H1 (cell line): ENCODE results near the gene STK16. TPM values are rescaled to one million over a fixed set of nuclear protein-coding genes. Genes with fewer than 3 reads are reported as not detected.

Experiments
- CTCF ChIA-PET: fragments of 300-600 bp; sonication (Branson Sonifier 250); formaldehyde crosslinking; loops from one replicate; lab custom pipeline; 2021; ENCODE audit not compliant: partially characterized antibody; lab: Charles Lee
- POLR2A ChIA-PET: fragments of 300-600 bp; sonication (Branson Sonifier 250); formaldehyde crosslinking; loops from one replicate; lab custom pipeline; 2021; ENCODE audit warnings: inconsistent platforms; ENCODE audit not compliant: partially characterized antibody; lab: Charles Lee
- DNase-seq, 2 experiments: peaks; one replicate each; pipeline versions ENCODE4 v3.0.0 to v3.0.0-alpha.2; 2010 to 2022; ENCODE audit warnings: low spot score in 2 of 2, low read depth in 1 of 2, mixed read lengths in 1 of 2
- FAIRE-seq: peaks from 2 replicates; lab custom pipeline; 2011; peaks lifted over from hg19 to GRCh38; lab: Jason Lieb, UNC
- H2AFZ ChIP-seq: 2 replicates; pipeline ENCODE4 v1.8.1; 2012; ENCODE audit warnings: low read length, inconsistent platforms
- H2AK5ac ChIP-seq: 2 replicates; pipeline ENCODE4 v1.6.1; 2013; ENCODE audit warnings: low read depth, low read length
- H2BK120ac ChIP-seq: replicated peaks from 2 replicates; pipeline ENCODE3; 2013; ENCODE audit warnings: low read depth, low read length, inconsistent platforms
- H2BK12ac ChIP-seq: 2 replicates; pipeline ENCODE4 v1.6.1; 2013; ENCODE audit warnings: low read depth, low read length
- H2BK15ac ChIP-seq: 2 replicates; pipeline ENCODE4 v1.6.1; 2013; ENCODE audit warnings: low read length
- H2BK20ac ChIP-seq: 2 replicates; pipeline ENCODE4 v1.6.1; 2013; ENCODE audit warnings: low read length
- H2BK5ac ChIP-seq: 2 replicates; pipeline ENCODE4 v1.6.1; 2013; ENCODE audit warnings: low read depth, low read length
- H3K14ac ChIP-seq: 2 replicates; pipeline ENCODE4 v1.6.1; 2013; ENCODE audit warnings: inconsistent platforms; ENCODE audit not compliant: insufficient read length
- H3K18ac ChIP-seq: 2 replicates; pipeline ENCODE4 v1.6.1; 2013; ENCODE audit warnings: low read length; ENCODE audit errors: extremely low read depth
- H3K23ac ChIP-seq: 2 replicates; pipeline ENCODE4 v1.6.1; 2013; ENCODE audit warnings: inconsistent platforms; ENCODE audit not compliant: insufficient read length
- H3K23me2 ChIP-seq: 2 replicates; pipeline ENCODE4 v1.6.1; 2013; ENCODE audit warnings: low read depth, low read length
- H3K27ac ChIP-seq: 2 replicates; pipeline ENCODE4 v1.6.1; 2011; ENCODE audit warnings: low read depth, low read length, inconsistent platforms
- H3K27me3 ChIP-seq, 4 experiments: replicated peaks in 1 of 4; 1 replicate in 1 of 4; 2 replicates in 3 of 4; pipeline versions ENCODE4 v1.6.1 to v1.8.1; 2011 to 2013; ENCODE audit warnings: low read length in 3 of 4, mild to moderate bottlenecking in 3 of 4, inconsistent platforms in 2 of 4, mixed read lengths in 2 of 4, moderate library complexity in 1 of 4; ENCODE audit not compliant: control insufficient read depth in 3 of 4, insufficient read depth in 3 of 4; ENCODE audit errors: extremely low read depth in 1 of 4
- H3K36me3 ChIP-seq, 4 experiments: 2 replicates each; pipeline versions ENCODE4 v1.6.1 to v1.8.1; 2011 to 2013; ENCODE audit warnings: mild to moderate bottlenecking in 4 of 4, low read length in 3 of 4, moderate library complexity in 2 of 4, control low read depth in 1 of 4, inconsistent platforms in 1 of 4; ENCODE audit not compliant: insufficient read depth in 4 of 4, control insufficient read depth in 2 of 4
- H3K4ac ChIP-seq: replicated peaks from 2 replicates; pipeline ENCODE3; 2013; ENCODE audit warnings: low read length, low read depth, mixed read lengths, inconsistent platforms; ENCODE audit not compliant: insufficient read length
- H3K4me1 ChIP-seq, 4 experiments: replicated peaks in 1 of 4; 1 replicate in 1 of 4; 2 replicates in 3 of 4; pipeline versions ENCODE4 v1.6.1 to v1.8.1; 2011 to 2013; ENCODE audit warnings: low read length in 3 of 4, inconsistent platforms in 2 of 4, mixed read lengths in 1 of 4; ENCODE audit not compliant: insufficient read depth in 4 of 4, control insufficient read depth in 3 of 4
- H3K4me2 ChIP-seq, 2 experiments: 2 replicates each; pipeline versions ENCODE4 v1.6.1 to v1.8.1; 2011 to 2013; ENCODE audit warnings: low read depth in 2 of 2, low read length in 2 of 2, control low read depth in 1 of 2, inconsistent platforms in 1 of 2, mild to moderate bottlenecking in 1 of 2; ENCODE audit not compliant: insufficient read depth in 1 of 2
- H3K4me3 ChIP-seq, 4 experiments: fragments of 200-600, 300-600 bp in 1 of 4; sonication (generic), shearing (Covaris generic), sonication (Bioruptor Twin) in 1 of 4; 2 replicates each; pipeline versions ENCODE4 v1.5.1 to v1.8.1; 2011 to 2016; ENCODE audit warnings: low read length in 4 of 4, low read depth in 3 of 4, control low read depth in 2 of 4, inconsistent platforms in 2 of 4, mild to moderate bottlenecking in 2 of 4, mixed read lengths in 1 of 4, moderate library complexity in 1 of 4; ENCODE audit not compliant: insufficient read depth in 2 of 4; ENCODE audit errors: extremely low read depth in 1 of 4
- H3K56ac ChIP-seq: replicated peaks from 2 replicates; pipeline ENCODE3; 2013; ENCODE audit warnings: low read depth, mild to moderate bottlenecking, mixed read lengths, low read length, inconsistent platforms; ENCODE audit not compliant: insufficient read length
- H3K79me1 ChIP-seq: 2 replicates; pipeline ENCODE4 v1.6.1; 2013; ENCODE audit warnings: low read depth, low read length, control low read depth
- H3K79me2 ChIP-seq, 2 experiments: 2 replicates each; pipeline versions ENCODE4 v1.6.1 to v1.8.1; 2012 to 2013; ENCODE audit warnings: low read length in 2 of 2, mild to moderate bottlenecking in 2 of 2, inconsistent platforms in 1 of 2; ENCODE audit not compliant: insufficient read depth in 2 of 2, control insufficient read depth in 1 of 2
- H3K9ac ChIP-seq, 4 experiments: replicated peaks in 1 of 4; 1 replicate in 1 of 4; 2 replicates in 3 of 4; pipeline versions ENCODE4 v1.6.1 to v1.8.1; 2011 to 2013; ENCODE audit warnings: low read depth in 3 of 4, low read length in 3 of 4, control low read depth in 2 of 4, mild to moderate bottlenecking in 2 of 4, moderate library complexity in 2 of 4, inconsistent platforms in 1 of 4; ENCODE audit errors: extremely low read depth in 1 of 4
- H3K9me3 ChIP-seq, 2 experiments: 2 replicates each; pipeline versions ENCODE4 v1.6.1 to v1.8.1; 2012 to 2013; ENCODE audit warnings: mild to moderate bottlenecking in 2 of 2, moderate library complexity in 2 of 2, control low read depth in 1 of 2, inconsistent platforms in 1 of 2, low read depth in 1 of 2, low read length in 1 of 2, mixed read lengths in 1 of 2; ENCODE audit not compliant: insufficient read depth in 2 of 2
- H4K20me1 ChIP-seq, 2 experiments: replicated peaks in 1 of 2; 2 replicates each; pipeline versions ENCODE3 to v1.8.1; 2011 to 2013; ENCODE audit warnings: inconsistent platforms in 2 of 2, low read length in 2 of 2, mild to moderate bottlenecking in 1 of 2; ENCODE audit not compliant: insufficient read depth in 2 of 2, control insufficient read depth in 1 of 2
- H4K5ac ChIP-seq: 2 replicates; pipeline ENCODE4 v1.6.1; 2013; ENCODE audit warnings: low read length, low read depth, mixed read lengths, inconsistent platforms; ENCODE audit not compliant: insufficient read length
- H4K8ac ChIP-seq: 2 replicates; pipeline ENCODE4 v1.8.0; 2013; ENCODE audit warnings: mild to moderate bottlenecking, moderate library complexity, low read length, inconsistent platforms; ENCODE audit not compliant: insufficient read depth; ENCODE audit errors: extremely low read depth
- H4K91ac ChIP-seq: replicated peaks from 2 replicates; pipeline ENCODE3; 2013; ENCODE audit warnings: low read length, mixed read lengths, inconsistent platforms; ENCODE audit not compliant: insufficient read length
- CBX5 ChIP-seq: fragments of 300-800, 300-1000 bp; sonication (generic); IDR thresholded peaks from 2 replicates; pipeline ENCODE4 v1.7.1; 2016; ENCODE audit warnings: antibody characterized with exemption, low read length, low read depth
- EP300 ChIP-seq, 2 experiments: IDR thresholded peaks; 1 replicate in 1 of 2; 2 replicates in 1 of 2; pipeline ENCODE4 v1.6.1; 2011 to 2012; ENCODE audit warnings: low read depth in 2 of 2, low read length in 2 of 2, mild to moderate bottlenecking in 2 of 2, borderline replicate concordance in 1 of 2, inconsistent platforms in 1 of 2, moderate library complexity in 1 of 2
- HDAC6 ChIP-seq: IDR thresholded peaks from one replicate; pipeline ENCODE4 v1.7.1; 2012; ENCODE audit warnings: low read depth, mild to moderate bottlenecking, inconsistent platforms, low read length, moderate library complexity
- MAX ChIP-seq: IDR thresholded peaks from 2 replicates; pipeline ENCODE4 v1.6.1; 2012; ENCODE audit warnings: inconsistent platforms
- POLR2AphosphoS5 ChIP-seq: IDR thresholded peaks from 2 replicates; pipeline ENCODE4 v1.6.1; 2011; ENCODE audit warnings: low read depth, low read length
- POU5F1 ChIP-seq: IDR thresholded peaks from 2 replicates; pipeline ENCODE4 v1.6.1; 2011; ENCODE audit warnings: low read depth, mild to moderate bottlenecking, low read length, moderate library complexity
- SAP30 ChIP-seq: fragments of 300-600 bp; sonication (generic); IDR thresholded peaks from 2 replicates; pipeline ENCODE4 v1.7.1; 2012; ENCODE audit warnings: low read length, moderate library complexity, mild to moderate bottlenecking, inconsistent platforms; ENCODE audit not compliant: insufficient read depth, insufficient replicate concordance
- SIRT6 ChIP-seq: IDR thresholded peaks from one replicate; pipeline ENCODE4 v1.7.1; 2012; ENCODE audit warnings: low read length, inconsistent platforms
- USF2 ChIP-seq: IDR thresholded peaks from 2 replicates; pipeline ENCODE4 v1.6.1; 2011; ENCODE audit warnings: low read length, improper control_type of control experiment
- WGBS, 2 experiments: shearing (Covaris generic) in 1 of 2; methylation state at CpG; one replicate each; pipeline versions ENCODE4 v1.1.6 to v1.1.7; 2013 to 2015; ENCODE audit warnings: low lambda C conversion rate in 2 of 2, mixed read lengths in 2 of 2, inconsistent platforms in 1 of 2, low coverage in 1 of 2, missing lambda C conversion rate in 1 of 2; ENCODE audit not compliant: insufficient replicate concordance in 2 of 2, insufficient coverage in 1 of 2, insufficient read length in 1 of 2; ENCODE audit errors: extremely low coverage in 1 of 2, missing lambda C conversion rate in 1 of 2; 5-methylcytosine and 5-hydroxymethylcytosine counted together
- polyA plus RNA-seq, 7 experiments: library from polyadenylated mRNA; depleted of rRNA in 3 of 7; stranded (reverse) in 5 of 7; unstranded in 2 of 7; fragments of >200 nt in 5 of 7; fragments of 200-250 nt in 2 of 7; gene quantifications; 1 replicate in 5 of 7; 2 replicates in 1 of 7; 4 replicates in 1 of 7; pipeline versions ENCODE4 v1.2.1 to v1.2.3, GENCODE V29; 2011 to 2013; ENCODE audit warnings: missing spikeins in 2 of 7, mixed read lengths in 2 of 7
- total RNA-seq: library from RNA; stranded (reverse); fragmentation: NEBNext Ultra II Directional; extraction: Animal tissue kit (Norgen Biotek cat#: 25700); gene quantifications from 2 replicates; pipeline ENCODE4 v1.2.1, GENCODE V29; 2021

STK16 gene
- total and polyA plus RNA-seq, 2 of the 8 experiments (the other 6 are each of a cell fraction or from before 2014, with no cell fraction given): 21.3 to 51.4 TPM

GRCh38 chr2:219251656-219252055 lies 6.4 kb downstream of the STK16 start:
- H2AFZ ChIP-seq: no peak overlapping the region
- H3K36me3 ChIP-seq: peaks cover 0 to 9% (median 5%) of the 10 kb centered on the region in 4 experiments; a peak in 5 of 8 replicates
- no peak overlapping the region for H3K18ac ChIP-seq
- H4K5ac ChIP-seq: no peak overlapping the region
- no peak overlapping the region for H2AK5ac ChIP-seq
- H4K20me1 ChIP-seq: peaks cover 0 to 2% of the 10 kb centered on the region in 2 experiments
- H3K79me2 ChIP-seq: no peaks in the 10 kb centered on the region
- 86% methylated on average over 6 of the region's 6 CpGs; no CpG with 5 or more reads in 1 of the 2 experiments for WGBS, 2 experiments
- FAIRE-seq (no peak), DNase-seq (no peak)
- peak overlapping the region; percentile 31 to 92; a peak in 2 of 4 replicates for H3K4me2 ChIP-seq
- POLR2A ChIA-PET: interaction anchor here (1.8 to 14.9 kb wide), 9 partner anchors 10 to 46 kb away, joined by 6 to 190 read pairs (median 15); partner anchors contain the start of genes ABCB6, ANKZF1, ATG9A and DNAJB2
- no peak overlapping the region for H2BK20ac ChIP-seq
- no peaks in the 10 kb centered on the region for H3K9me3 ChIP-seq
- no peak overlapping the region for H2BK5ac ChIP-seq
- H3K14ac ChIP-seq: no peak overlapping the region
- H3K27ac ChIP-seq: no peak overlapping the region
- peaks cover 5 to 14% (median 9%) of the 10 kb centered on the region in 4 experiments for H3K4me1 ChIP-seq
- H2BK12ac ChIP-seq: no peak overlapping the region
- no peak overlapping the region for H4K91ac ChIP-seq
- peaks cover 16 to 43% (median 35%) of the 10 kb centered on the region in 4 experiments for H3K27me3 ChIP-seq
- H3K56ac ChIP-seq: no peak overlapping the region
- H3K4ac ChIP-seq: no peak overlapping the region
- H3K23ac ChIP-seq: no peak overlapping the region
- no peak overlapping the region for H3K9ac ChIP-seq
- TF ChIP-seq SIRT6 (no peak), POLR2AphosphoS5 (no peak), USF2 (no peak), EP300 (IDR thresholded peaks at IDR 0.05; ENCODE audit: borderline replicate concordance in 1 of 2, low read depth in 2 of 2, low read length in 2 of 2) (no peak), POU5F1 (no peak), HDAC6 (no peak), MAX (no peak), CBX5 (no peak), SAP30 (no peak)
- H3K4me3 ChIP-seq: no peak overlapping the region
- no peak overlapping the region for H2BK120ac ChIP-seq
- no peak overlapping the region for H4K8ac ChIP-seq
- CTCF ChIA-PET: interaction anchor here (0.7 to 6.6 kb wide), 8 partner anchors 10 to 97 kb away, joined by 3 to 118 read pairs (median 4); partner anchors contain the start of gene DNAJB2
- peaks cover 17% of the 10 kb centered on the region for H3K23me2 ChIP-seq
- H2BK15ac ChIP-seq: 0 out of 2 replicates have a peak overlapping the region, but pooled peaks have one; percentile 23
- H3K79me1 ChIP-seq: peaks cover 2% of the 10 kb centered on the region; the same call in 1 of the 2 replicates
